Measurements from ENCODE around the gene DELE1.

Gene DELE1

GRCh38 chr5:141929398-141930058, 5.9 kb downstream of the DELE1 start:
- no peaks in the 10 kb centered on the region for H3K27me3 Mint-ChIP-seq
- peaks cover 10% of the 10 kb centered on the region for H3K36me3 Mint-ChIP-seq
- no peaks in the 10 kb centered on the region for H3K9me3 Mint-ChIP-seq (ENCODE audit: low read depth)
- H3K4me1 Mint-ChIP-seq (ENCODE audit: low read depth), result peaks cover 23% of the 10 kb centered on the region
- H3K27ac Mint-ChIP-seq, result no peak overlapping the region
- H3K4me3 Mint-ChIP-seq, result no peak overlapping the region

GRCh38 chr5:141931694-141932093, 8.0 kb downstream of the DELE1 start:
- Mint-ChIP-seq H3K36me3 (peaks cover 10% of the 10 kb centered on the region), H3K27me3 (no peaks in the 10 kb centered on the region), H3K4me1 (ENCODE audit: low read depth) (peaks cover 12% of the 10 kb centered on the region), H3K9me3 (ENCODE audit: low read depth) (no peaks in the 10 kb centered on the region), H3K27ac (peak overlapping the region; percentile 36), H3K4me3 (no peak overlapping the region)

DNA sequence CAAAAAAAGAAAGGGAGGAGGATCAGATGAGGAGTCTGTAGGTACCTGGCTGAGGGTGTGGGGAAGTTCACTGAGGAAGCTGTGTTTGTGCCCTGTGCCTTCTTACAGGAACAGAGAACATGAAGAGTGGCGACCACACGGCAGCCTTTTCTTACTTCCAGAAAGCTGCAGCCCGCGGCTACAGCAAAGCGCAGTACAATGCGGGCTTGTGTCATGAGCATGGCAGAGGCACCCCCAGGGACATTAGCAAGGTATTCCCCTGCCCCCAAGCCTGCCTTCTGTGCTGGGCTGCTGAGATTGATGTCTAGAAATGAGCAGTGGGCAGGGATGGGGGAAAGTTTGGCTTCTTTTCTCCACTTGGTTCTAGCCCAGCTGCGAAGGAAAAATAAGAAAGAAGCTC, 9.5 kb downstream of the DELE1 start:
- Mint-ChIP-seq H3K9me3 (ENCODE audit: low read depth) (no peaks in the 10 kb centered on the region), H3K27ac (no peak overlapping the region), H3K4me3 (no peak overlapping the region), H3K36me3 (peaks cover 10% of the 10 kb centered on the region), H3K27me3 (no peaks in the 10 kb centered on the region), H3K4me1 (ENCODE audit: low read depth) (peaks cover 7% of the 10 kb centered on the region)

DNA sequence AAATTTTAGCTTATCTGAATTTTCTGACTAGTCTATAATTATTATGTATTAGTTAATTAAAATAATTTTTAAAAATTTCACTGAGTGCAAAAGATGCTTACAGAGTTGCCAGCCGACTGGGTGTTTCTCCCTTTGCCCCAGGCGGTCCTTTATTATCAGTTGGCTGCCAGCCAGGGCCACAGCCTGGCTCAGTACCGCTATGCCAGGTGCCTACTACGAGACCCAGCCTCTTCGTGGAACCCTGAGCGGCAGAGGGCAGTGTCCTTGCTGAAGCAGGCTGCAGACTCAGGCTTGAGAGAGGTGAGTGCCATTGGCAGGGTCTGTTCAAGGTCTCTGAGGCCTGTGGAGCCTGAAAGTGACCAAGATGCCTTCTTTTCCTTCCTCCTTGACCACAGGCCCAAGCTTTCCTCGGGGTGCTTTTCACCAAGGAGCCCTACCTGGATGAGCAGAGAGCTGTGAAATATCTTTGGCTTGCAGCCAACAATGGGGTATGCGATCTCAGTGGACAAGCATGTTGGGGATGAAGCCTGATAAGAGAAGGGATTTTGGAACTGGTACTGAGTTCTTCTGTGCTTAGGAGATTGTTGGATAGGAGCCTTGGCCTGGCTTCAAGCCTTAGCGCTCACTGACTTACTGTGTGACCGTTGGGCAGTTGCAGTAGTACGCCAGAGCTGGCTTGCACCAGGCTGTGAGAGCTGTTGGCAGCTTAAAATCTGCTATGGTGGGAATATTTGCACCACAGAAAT, 10.6 kb downstream of the DELE1 start:
- no peak overlapping the region for H3K27ac Mint-ChIP-seq
- peaks cover 7% of the 10 kb centered on the region for H3K36me3 Mint-ChIP-seq
- H3K4me1 Mint-ChIP-seq (ENCODE audit: low read depth), result peaks cover 4% of the 10 kb centered on the region
- H3K4me3 Mint-ChIP-seq, result no peak overlapping the region
- H3K27me3 Mint-ChIP-seq, result no peaks in the 10 kb centered on the region
- no peaks in the 10 kb centered on the region for H3K9me3 Mint-ChIP-seq (ENCODE audit: low read depth)

GRCh38 chr5:141935538-141935937, 11.9 kb downstream of the DELE1 start:
- peaks cover 4% of the 10 kb centered on the region for H3K4me1 Mint-ChIP-seq (ENCODE audit: low read depth)
- no peaks in the 10 kb centered on the region for H3K27me3 Mint-ChIP-seq
- H3K27ac Mint-ChIP-seq, result no peak overlapping the region
- no peaks in the 10 kb centered on the region for H3K9me3 Mint-ChIP-seq (ENCODE audit: low read depth)
- H3K36me3 Mint-ChIP-seq, result peaks cover 7% of the 10 kb centered on the region
- no peak overlapping the region for H3K4me3 Mint-ChIP-seq

DNA sequence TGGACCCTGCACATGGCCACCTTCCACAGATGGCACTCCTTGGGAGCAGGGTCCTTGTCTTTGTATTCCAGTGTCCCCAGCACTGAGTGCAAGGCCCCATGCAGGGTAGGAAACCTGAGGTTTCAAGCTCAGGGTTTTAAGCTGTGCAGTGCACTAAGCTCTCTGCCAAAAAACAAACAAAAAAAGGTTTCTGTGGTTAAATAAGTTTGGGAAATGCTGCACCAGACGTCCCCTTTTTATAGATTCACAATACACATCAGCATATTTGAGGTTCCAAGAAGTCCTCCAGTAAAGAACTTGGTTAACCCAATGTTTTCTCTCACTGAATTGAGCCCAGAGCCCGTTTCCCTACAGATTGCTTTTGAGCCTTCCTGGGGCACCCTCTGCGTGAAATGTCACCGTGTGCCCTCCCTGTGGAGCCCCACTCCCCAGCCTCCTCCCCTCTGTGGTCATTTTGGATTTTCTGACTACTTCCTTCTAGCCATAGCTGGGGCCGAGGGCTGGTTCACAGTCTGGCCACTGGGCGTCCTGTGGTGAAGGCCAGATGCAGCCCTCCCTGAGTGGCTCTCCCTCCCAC, 17.1 kb downstream of the DELE1 start:
- H3K27ac Mint-ChIP-seq, result peak overlapping the region; percentile 54
- no peaks in the 10 kb centered on the region for H3K9me3 Mint-ChIP-seq (ENCODE audit: low read depth)
- H3K27me3 Mint-ChIP-seq, result no peaks in the 10 kb centered on the region
- no peak overlapping the region for H3K4me3 Mint-ChIP-seq
- H3K4me1 Mint-ChIP-seq (ENCODE audit: low read depth), result peaks cover 3% of the 10 kb centered on the region
- H3K36me3 Mint-ChIP-seq, result no peaks in the 10 kb centered on the region

GRCh38 chr5:141941307-141941706, 17.6 kb downstream of the DELE1 start:
- H3K4me1 Mint-ChIP-seq (ENCODE audit: low read depth), result peaks cover 3% of the 10 kb centered on the region
- no peaks in the 10 kb centered on the region for H3K9me3 Mint-ChIP-seq (ENCODE audit: low read depth)
- no peak overlapping the region for H3K4me3 Mint-ChIP-seq
- H3K27me3 Mint-ChIP-seq, result no peaks in the 10 kb centered on the region
- H3K36me3 Mint-ChIP-seq, result no peaks in the 10 kb centered on the region
- H3K27ac Mint-ChIP-seq, result peak overlapping the region; percentile 54

GRCh38 chr5:141941779-141942178, 18.1 kb downstream of the DELE1 start:
- no peaks in the 10 kb centered on the region for H3K36me3 Mint-ChIP-seq
- H3K27me3 Mint-ChIP-seq, result no peaks in the 10 kb centered on the region
- H3K4me3 Mint-ChIP-seq, result no peak overlapping the region
- no peaks in the 10 kb centered on the region for H3K9me3 Mint-ChIP-seq (ENCODE audit: low read depth)
- peaks cover 3% of the 10 kb centered on the region for H3K4me1 Mint-ChIP-seq (ENCODE audit: low read depth)
- H3K27ac Mint-ChIP-seq, result no peak overlapping the region

DNA sequence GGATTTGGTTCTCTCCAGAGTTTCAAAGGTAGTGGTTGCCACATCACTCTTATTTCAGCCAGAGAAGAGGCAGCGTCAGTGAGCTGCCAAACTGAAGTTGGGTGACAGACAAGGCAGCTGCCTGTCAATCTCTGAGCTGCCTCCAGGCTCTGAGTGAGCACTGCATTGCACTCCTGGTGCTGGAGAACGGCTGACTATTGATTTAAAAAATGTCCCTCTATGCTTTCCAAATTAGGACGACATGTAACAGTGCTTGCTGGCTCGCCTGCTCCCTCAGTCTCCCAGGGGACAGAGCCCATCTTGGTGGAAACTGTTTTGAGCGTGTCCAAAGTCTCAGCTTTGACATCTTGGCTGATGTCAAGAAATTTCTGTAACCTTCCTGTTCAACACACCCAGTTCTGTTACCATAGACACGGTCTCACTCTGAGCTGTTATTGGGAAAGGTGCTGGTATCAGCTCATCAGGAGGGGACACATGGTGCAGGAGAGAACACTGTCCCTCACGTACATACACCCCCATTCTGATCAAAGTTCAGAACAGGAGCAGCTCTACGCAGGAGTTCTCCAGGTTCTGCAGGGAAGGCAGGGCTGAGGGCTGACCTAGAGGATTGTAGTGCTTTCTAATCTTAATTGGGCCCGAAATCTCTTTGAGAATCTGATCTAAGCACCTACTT, 18.6 kb downstream of the DELE1 start:
- Mint-ChIP-seq H3K36me3 (no peaks in the 10 kb centered on the region), H3K9me3 (ENCODE audit: low read depth) (no peaks in the 10 kb centered on the region), H3K4me1 (ENCODE audit: low read depth) (peaks cover 3% of the 10 kb centered on the region), H3K27me3 (no peaks in the 10 kb centered on the region), H3K27ac (peak overlapping the region; percentile 28), H3K4me3 (no peak overlapping the region)

DNA sequence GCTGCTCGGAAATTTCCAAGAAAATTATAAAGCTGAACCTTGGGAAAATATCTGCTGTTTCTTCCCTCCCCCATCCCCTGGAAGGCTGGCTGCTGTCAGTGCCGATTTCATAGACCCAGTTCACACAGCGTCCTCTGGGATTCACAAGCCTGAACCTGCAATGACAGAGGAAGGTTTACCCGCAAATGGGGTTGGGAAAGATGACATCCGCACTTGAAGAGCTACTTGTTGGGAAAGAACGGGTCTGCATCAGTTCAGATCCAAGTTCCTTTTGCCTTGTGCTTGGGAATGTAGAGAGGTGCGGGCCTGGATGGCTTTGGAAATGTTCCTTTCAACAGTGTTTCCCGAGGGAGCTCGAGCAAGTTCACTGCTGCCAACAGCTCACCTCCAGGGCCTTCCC, 20.4 kb downstream of the DELE1 start:
- Mint-ChIP-seq H3K27me3 (no peaks in the 10 kb centered on the region), H3K4me1 (ENCODE audit: low read depth) (peaks cover 3% of the 10 kb centered on the region), H3K27ac (no peak overlapping the region), H3K4me3 (no peak overlapping the region), H3K9me3 (ENCODE audit: low read depth) (no peaks in the 10 kb centered on the region), H3K36me3 (no peaks in the 10 kb centered on the region)

DNA sequence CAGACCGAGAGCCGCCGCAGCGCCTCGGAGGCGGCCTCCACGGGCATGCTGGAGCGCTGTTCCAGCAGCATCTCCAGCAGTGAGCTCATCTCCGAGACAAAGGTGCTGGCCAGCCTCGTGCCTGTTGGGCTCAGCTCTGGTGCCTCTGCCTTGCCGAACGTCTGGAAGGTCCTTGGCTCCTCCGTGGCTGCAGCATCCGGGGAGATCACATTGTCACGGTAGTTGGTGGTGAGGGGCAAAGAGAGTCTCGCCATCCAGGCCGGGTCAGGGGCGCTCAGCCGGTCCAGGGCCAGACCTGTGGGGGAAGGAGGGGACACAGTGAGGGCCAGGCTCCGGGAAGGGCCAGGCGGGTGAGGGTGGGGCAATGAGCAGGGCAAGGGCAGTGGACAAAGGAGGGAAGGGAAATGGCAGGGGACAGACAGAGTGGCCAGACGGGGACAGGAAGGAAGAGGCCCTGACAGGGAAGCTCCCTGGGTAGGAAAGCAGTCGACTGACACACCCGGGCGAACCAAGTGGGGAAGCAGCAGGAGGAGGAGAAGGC, 21.9 kb downstream of the DELE1 start:
- H3K27ac Mint-ChIP-seq, result no peak overlapping the region
- peaks cover 3% of the 10 kb centered on the region for H3K4me1 Mint-ChIP-seq (ENCODE audit: low read depth)
- no peak overlapping the region for H3K4me3 Mint-ChIP-seq
- no peaks in the 10 kb centered on the region for H3K36me3 Mint-ChIP-seq
- H3K27me3 Mint-ChIP-seq, result no peaks in the 10 kb centered on the region
- H3K9me3 Mint-ChIP-seq (ENCODE audit: low read depth), result no peaks in the 10 kb centered on the region

- H3K9me3 Mint-ChIP-seq (ENCODE audit: low read depth), result no peaks in the 10 kb centered on the region
- H3K36me3 Mint-ChIP-seq, result peaks cover 3% of the 10 kb centered on the region
- peaks cover 11% of the 10 kb centered on the region for H3K4me1 Mint-ChIP-seq (ENCODE audit: low read depth)
- no peaks in the 10 kb centered on the region for H3K27me3 Mint-ChIP-seq
- H3K27ac Mint-ChIP-seq, result no peak overlapping the region
- H3K4me3 Mint-ChIP-seq, result no peak overlapping the region
These were observed 23.6 kb downstream of the DELE1 start for GRCh38 chr5:141947316-141947715.

- H3K4me3 Mint-ChIP-seq, result no peak overlapping the region
- H3K9me3 Mint-ChIP-seq (ENCODE audit: low read depth), result no peaks in the 10 kb centered on the region
- H3K27ac Mint-ChIP-seq, result no peak overlapping the region
- no peaks in the 10 kb centered on the region for H3K27me3 Mint-ChIP-seq
- H3K36me3 Mint-ChIP-seq, result peaks cover 3% of the 10 kb centered on the region
- H3K4me1 Mint-ChIP-seq (ENCODE audit: low read depth), result peaks cover 12% of the 10 kb centered on the region
These were observed 25.1 kb downstream of the DELE1 start for GRCh38 chr5:141948812-141949211.

DNA sequence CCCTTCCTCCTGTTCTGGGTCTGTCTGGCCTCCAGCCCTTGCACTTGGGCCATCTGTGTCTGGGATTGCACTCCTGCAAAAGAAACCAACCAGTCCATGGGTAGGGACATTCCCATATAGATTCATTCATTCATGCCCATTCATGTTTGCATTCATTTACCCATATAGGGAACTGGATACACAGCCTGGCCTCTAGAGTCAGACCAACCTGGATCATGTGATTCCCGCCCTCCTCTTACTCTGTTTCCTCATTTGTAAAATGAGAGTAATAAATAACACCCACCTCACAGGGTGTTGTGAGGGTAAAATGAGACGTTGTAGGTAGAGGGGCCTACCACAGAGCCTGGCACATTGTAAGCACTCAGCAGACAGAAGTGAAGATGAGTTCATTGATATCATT, 25.8 kb downstream of the DELE1 start:
- peaks cover 6% of the 10 kb centered on the region for H3K36me3 Mint-ChIP-seq
- H3K27me3 Mint-ChIP-seq, result no peaks in the 10 kb centered on the region
- H3K27ac Mint-ChIP-seq, result no peak overlapping the region
- no peaks in the 10 kb centered on the region for H3K9me3 Mint-ChIP-seq (ENCODE audit: low read depth)
- H3K4me3 Mint-ChIP-seq, result no peak overlapping the region
- peaks cover 12% of the 10 kb centered on the region for H3K4me1 Mint-ChIP-seq (ENCODE audit: low read depth)

Measured in activated naive CD8-positive, alpha-beta T cell (primary cell).